Measurements from ENCODE around the gene YWHAE. TPM values are rescaled to one million over a fixed set of nuclear protein-coding genes. Genes with fewer than 3 reads are reported as not detected.

The YWHAE gene
- polyA plus RNA-seq, 1 experiment, result 1,187 TPM

GRCh38 chr17:1328437-1328836 is 71.6 kb downstream of the YWHAE start:
- H3K27ac ChIP-seq (ENCODE audit: low read depth, low read length), result no peak overlapping the region
- no peaks in the 10 kb centered on the region for H3K9me3 ChIP-seq (ENCODE audit: control insufficient read depth, insufficient read depth, low read length)
- ChIA-PET CTCF (no interaction called here), POLR2A (no interaction called here)
- DNase-seq (ENCODE audit: low read depth, low spot score), result no peak
- TF ChIP-seq CTCF (IDR thresholded peaks at IDR 0.05; ENCODE audit: low read depth, low read length), result no peak
- no peaks in the 10 kb centered on the region for H3K27me3 ChIP-seq (ENCODE audit: control insufficient read depth, insufficient read depth, low read length)
- no peak overlapping the region for H3K4me3 ChIP-seq (ENCODE audit: low read depth, low read length)

GRCh38 chr17:1325766-1326165 is 74.3 kb downstream of the YWHAE start:
- POLR2A ChIA-PET, result no interaction called here
- TF ChIP-seq CTCF (IDR thresholded peaks at IDR 0.05; ENCODE audit: low read depth, low read length), result no peak
- no peaks in the 10 kb centered on the region for H3K9me3 ChIP-seq (ENCODE audit: control insufficient read depth, insufficient read depth, low read length)
- no peak for DNase-seq (ENCODE audit: low read depth, low spot score)
- no peak overlapping the region for H3K27ac ChIP-seq (ENCODE audit: low read depth, low read length)
- CTCF ChIA-PET, result interaction anchor here (0.8 kb wide), 1 partner anchor 40 kb away, joined by 3 read pairs; no protein-coding TSS in a partner anchor
- H3K27me3 ChIP-seq (ENCODE audit: control insufficient read depth, insufficient read depth, low read length), result peaks cover 2% of the 10 kb centered on the region
- no peak overlapping the region for H3K4me3 ChIP-seq (ENCODE audit: low read depth, low read length)

- H3K27me3 ChIP-seq (ENCODE audit: control insufficient read depth, insufficient read depth, low read length), result peaks cover 4% of the 10 kb centered on the region
- H3K9me3 ChIP-seq (ENCODE audit: control insufficient read depth, insufficient read depth, low read length), result no peaks in the 10 kb centered on the region
- no peak overlapping the region for H3K4me3 ChIP-seq (ENCODE audit: low read depth, low read length)
- DNase-seq (ENCODE audit: low read depth, low spot score), result no peak
- H3K27ac ChIP-seq (ENCODE audit: low read depth, low read length), result no peak overlapping the region
- POLR2A ChIA-PET, result no interaction called here
- no peak for TF ChIP-seq CTCF (IDR thresholded peaks at IDR 0.05; ENCODE audit: low read depth, low read length)
- CTCF ChIA-PET, result interaction anchor here (0.7 kb wide), 1 partner anchor 269 kb away, joined by 4 read pairs; no protein-coding TSS in a partner anchor
Observed at GRCh38 chr17:1324201-1324771, 75.7 kb downstream of the YWHAE start.

- ChIA-PET POLR2A (no interaction called here), CTCF (interaction anchor here (0.7 kb wide), 1 partner anchor 74 kb away, joined by 3 read pairs; no protein-coding TSS in a partner anchor)
- no peak overlapping the region for H3K27ac ChIP-seq (ENCODE audit: low read depth, low read length)
- peaks cover 4% of the 10 kb centered on the region for H3K27me3 ChIP-seq (ENCODE audit: control insufficient read depth, insufficient read depth, low read length)
- TF ChIP-seq CTCF (IDR thresholded peaks at IDR 0.05; ENCODE audit: low read depth, low read length), result no peak
- DNase-seq (ENCODE audit: low read depth, low spot score), result no peak
- H3K9me3 ChIP-seq (ENCODE audit: control insufficient read depth, insufficient read depth, low read length), result no peaks in the 10 kb centered on the region
- H3K4me3 ChIP-seq (ENCODE audit: low read depth, low read length), result no peak overlapping the region
Observed at GRCh38 chr17:1323336-1323735, 76.7 kb downstream of the YWHAE start.

- no peak overlapping the region for H3K4me3 ChIP-seq (ENCODE audit: low read depth, low read length)
- H3K27ac ChIP-seq (ENCODE audit: low read depth, low read length), result no peak overlapping the region
- peaks cover 4% of the 10 kb centered on the region for H3K27me3 ChIP-seq (ENCODE audit: control insufficient read depth, insufficient read depth, low read length)
- CTCF ChIA-PET, result interaction anchor here (0.7 to 1.1 kb wide), 2 partner anchors 10 to 75 kb away, joined by 3 to 5 read pairs; no protein-coding TSS in a partner anchor
- no peaks in the 10 kb centered on the region for H3K9me3 ChIP-seq (ENCODE audit: control insufficient read depth, insufficient read depth, low read length)
- POLR2A ChIA-PET, result interaction anchor here (0.6 kb wide), 1 partner anchor 43 kb away, joined by 3 read pairs; no protein-coding TSS in a partner anchor
- DNase-seq (ENCODE audit: low read depth, low spot score), result no peak
- TF ChIP-seq CTCF (IDR thresholded peaks at IDR 0.05; ENCODE audit: low read depth, low read length), result no peak
Observed at GRCh38 chr17:1322480-1322879, 77.5 kb downstream of the YWHAE start.
